ENCODE measurements around the gene SLC6A7.

The SLC6A7 gene

DNA sequence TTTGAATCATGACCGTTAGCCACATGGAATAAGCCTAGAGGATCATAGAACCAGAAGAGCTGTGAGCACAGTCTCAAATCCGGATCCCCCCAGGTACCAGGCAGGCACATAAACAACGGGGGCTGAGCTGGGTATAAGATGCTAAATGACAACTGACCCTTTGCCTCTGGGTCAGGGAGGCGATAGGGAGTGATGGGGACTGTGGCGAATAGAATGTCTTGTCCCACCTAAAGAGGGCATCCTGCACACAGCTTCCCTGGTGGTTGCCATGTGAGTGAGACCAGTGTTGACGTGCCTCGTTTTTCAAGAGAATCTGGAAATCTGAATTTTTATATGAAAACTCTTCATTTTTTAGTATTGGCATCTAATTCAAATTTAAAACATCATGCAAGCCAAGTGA, 33.6 kb downstream of the SLC6A7 start:
- Histone ChIP-seq H3K27me3 (ENCODE audit: control insufficient read depth, low read length) (no peaks in the 10 kb centered on the region), H3K27ac (ENCODE audit: low read depth, low read length) (no peak overlapping the region), H3K79me2 (ENCODE audit: control insufficient read depth, low read length) (no peaks in the 10 kb centered on the region), H3K9me3 (ENCODE audit: control insufficient read depth, insufficient read depth, low read length) (no peaks in the 10 kb centered on the region), H4K20me1 (ENCODE audit: control insufficient read depth, insufficient read depth, low read depth, low read length) (no peaks in the 10 kb centered on the region), H3K36me3 (ENCODE audit: control insufficient read depth, low read length) (no peaks in the 10 kb centered on the region), H3K4me2 (ENCODE audit: low read length) (no peak overlapping the region), H3F3A (ENCODE audit: control insufficient read depth, insufficient read depth) (no peaks in the 10 kb centered on the region), H3K4me3 (ENCODE audit: low read length) (no peak overlapping the region), H3K4me1 (ENCODE audit: control insufficient read depth, low read length) (no peaks in the 10 kb centered on the region), H3K9me2 (replicated peaks; ENCODE audit: control insufficient read depth, low read length) (no peaks in the 10 kb centered on the region)
- no peak for TF ChIP-seq EZH2phosphoT487 (IDR thresholded peaks at IDR 0.05; ENCODE audit: borderline replicate concordance, low read length)
- TF ChIP-seq, protein P1, sequence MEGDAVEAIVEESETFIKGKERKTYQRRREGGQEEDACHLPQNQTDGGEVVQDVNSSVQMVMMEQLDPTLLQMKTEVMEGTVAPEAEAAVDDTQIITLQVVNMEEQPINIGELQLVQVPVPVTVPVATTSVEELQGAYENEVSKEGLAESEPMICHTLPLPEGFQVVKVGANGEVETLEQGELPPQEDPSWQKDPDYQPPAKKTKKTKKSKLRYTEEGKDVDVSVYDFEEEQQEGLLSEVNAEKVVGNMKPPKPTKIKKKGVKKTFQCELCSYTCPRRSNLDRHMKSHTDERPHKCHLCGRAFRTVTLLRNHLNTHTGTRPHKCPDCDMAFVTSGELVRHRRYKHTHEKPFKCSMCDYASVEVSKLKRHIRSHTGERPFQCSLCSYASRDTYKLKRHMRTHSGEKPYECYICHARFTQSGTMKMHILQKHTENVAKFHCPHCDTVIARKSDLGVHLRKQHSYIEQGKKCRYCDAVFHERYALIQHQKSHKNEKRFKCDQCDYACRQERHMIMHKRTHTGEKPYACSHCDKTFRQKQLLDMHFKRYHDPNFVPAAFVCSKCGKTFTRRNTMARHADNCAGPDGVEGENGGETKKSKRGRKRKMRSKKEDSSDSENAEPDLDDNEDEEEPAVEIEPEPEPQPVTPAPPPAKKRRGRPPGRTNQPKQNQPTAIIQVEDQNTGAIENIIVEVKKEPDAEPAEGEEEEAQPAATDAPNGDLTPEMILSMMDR (IDR thresholded peaks at IDR 0.05; ENCODE audit: low read depth, low read length, poor library complexity, severe bottlenecking): no peak

DNA sequence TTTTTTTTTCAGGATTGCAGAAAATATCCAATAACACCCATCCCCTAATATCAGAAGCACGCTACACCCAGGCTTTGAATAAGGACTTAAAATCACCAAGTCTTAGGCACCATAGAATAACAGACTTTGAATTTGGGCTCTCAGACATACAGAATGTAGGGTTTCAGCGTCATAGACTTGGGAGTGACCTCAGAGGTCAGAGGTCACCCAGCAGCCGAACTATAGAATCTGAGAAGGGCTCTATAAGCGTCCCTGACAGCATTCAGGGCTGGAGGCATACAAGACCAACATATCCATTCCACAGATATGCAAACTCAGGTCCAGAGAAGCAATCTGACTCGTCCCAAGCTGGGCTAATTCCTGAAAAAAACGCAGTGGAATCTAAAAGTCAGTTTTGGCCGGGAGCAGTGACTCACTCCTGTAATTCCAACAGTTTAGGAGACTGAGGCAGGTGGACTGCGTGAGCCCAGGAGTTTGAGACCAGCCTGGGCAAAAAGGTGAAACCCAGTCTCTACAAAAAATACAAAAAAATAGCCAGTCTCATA, 34.7 kb downstream of the SLC6A7 start:
- H3K27me3 ChIP-seq (ENCODE audit: control insufficient read depth, low read length): no peaks in the 10 kb centered on the region
- H3K4me1 ChIP-seq (ENCODE audit: control insufficient read depth, low read length): no peaks in the 10 kb centered on the region
- H3K9me2 ChIP-seq (replicated peaks; ENCODE audit: control insufficient read depth, low read length): no peaks in the 10 kb centered on the region
- H3K79me2 ChIP-seq (ENCODE audit: control insufficient read depth, low read length): no peaks in the 10 kb centered on the region
- H3K4me3 ChIP-seq (ENCODE audit: low read length): no peak overlapping the region
- TF ChIP-seq, protein P1 (IDR thresholded peaks at IDR 0.05; ENCODE audit: low read depth, low read length, poor library complexity, severe bottlenecking): no peak
- TF ChIP-seq EZH2phosphoT487 (IDR thresholded peaks at IDR 0.05; ENCODE audit: borderline replicate concordance, low read length): no peak
- no peaks in the 10 kb centered on the region for H3K36me3 ChIP-seq (ENCODE audit: control insufficient read depth, low read length)
- no peak overlapping the region for H3K4me2 ChIP-seq (ENCODE audit: low read length)
- H3K27ac ChIP-seq (ENCODE audit: low read depth, low read length): no peak overlapping the region
- no peaks in the 10 kb centered on the region for H4K20me1 ChIP-seq (ENCODE audit: control insufficient read depth, insufficient read depth, low read depth, low read length)
- no peaks in the 10 kb centered on the region for H3F3A ChIP-seq (ENCODE audit: control insufficient read depth, insufficient read depth)
- no peaks in the 10 kb centered on the region for H3K9me3 ChIP-seq (ENCODE audit: control insufficient read depth, insufficient read depth, low read length)

DNA sequence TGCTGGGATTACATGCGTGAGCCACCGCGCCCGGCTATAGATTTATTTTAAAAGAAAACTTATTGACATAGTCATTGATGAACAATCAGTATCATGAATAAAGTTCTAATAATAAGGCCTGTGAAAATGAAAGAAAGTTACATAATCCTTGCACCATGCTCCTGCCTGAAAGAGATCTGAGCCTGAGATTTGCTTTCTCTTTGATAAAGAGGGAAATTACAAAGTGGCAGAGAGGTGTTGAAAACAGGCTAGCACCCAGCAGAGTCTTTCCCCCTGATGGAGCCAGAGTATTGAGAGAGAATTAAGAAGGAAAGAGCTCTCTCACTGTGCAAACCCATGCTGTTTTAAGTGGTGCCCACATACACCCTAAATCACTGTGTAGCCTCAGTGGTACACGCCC, 37.2 kb downstream of the SLC6A7 start:
- H3K4me1 ChIP-seq (ENCODE audit: control insufficient read depth, low read length): no peaks in the 10 kb centered on the region
- TF ChIP-seq, protein P1 (IDR thresholded peaks at IDR 0.05; ENCODE audit: low read depth, low read length, poor library complexity, severe bottlenecking): no peak
- no peak for TF ChIP-seq EZH2phosphoT487 (IDR thresholded peaks at IDR 0.05; ENCODE audit: borderline replicate concordance, low read length)
- H3K9me3 ChIP-seq (ENCODE audit: control insufficient read depth, insufficient read depth, low read length): no peaks in the 10 kb centered on the region
- no peaks in the 10 kb centered on the region for H3K9me2 ChIP-seq (replicated peaks; ENCODE audit: control insufficient read depth, low read length)
- no peaks in the 10 kb centered on the region for H4K20me1 ChIP-seq (ENCODE audit: control insufficient read depth, insufficient read depth, low read depth, low read length)
- no peaks in the 10 kb centered on the region for H3K27me3 ChIP-seq (ENCODE audit: control insufficient read depth, low read length)
- no peaks in the 10 kb centered on the region for H3K36me3 ChIP-seq (ENCODE audit: control insufficient read depth, low read length)
- H3K79me2 ChIP-seq (ENCODE audit: control insufficient read depth, low read length): no peaks in the 10 kb centered on the region
- H3K4me2 ChIP-seq (ENCODE audit: low read length): no peak overlapping the region
- no peaks in the 10 kb centered on the region for H3F3A ChIP-seq (ENCODE audit: control insufficient read depth, insufficient read depth)
- no peak overlapping the region for H3K27ac ChIP-seq (ENCODE audit: low read depth, low read length)
- no peak overlapping the region for H3K4me3 ChIP-seq (ENCODE audit: low read length)

All from DOHH2 (cell line).